GM18517 (cell line): ENCODE results near the gene RAB11B.
A peak's percentile ranks its signal among the peaks of the same experiment; 100 is the strongest.
"Not testable (repeated sequence)": the region's sequence is repeated elsewhere in the genome, so short reads cannot be mapped to it uniquely, and the experiment has no call there.

Experiments used
- ATAC-seq: cut with Tn5 transposase; IDR thresholded peaks from one replicate; pipeline ENCODE4 v1.9.1; 2021; ENCODE audit warnings: mild to moderate bottlenecking, moderate library complexity; ENCODE audit not compliant: unreplicated experiment

Gene RAB11B

DNA sequence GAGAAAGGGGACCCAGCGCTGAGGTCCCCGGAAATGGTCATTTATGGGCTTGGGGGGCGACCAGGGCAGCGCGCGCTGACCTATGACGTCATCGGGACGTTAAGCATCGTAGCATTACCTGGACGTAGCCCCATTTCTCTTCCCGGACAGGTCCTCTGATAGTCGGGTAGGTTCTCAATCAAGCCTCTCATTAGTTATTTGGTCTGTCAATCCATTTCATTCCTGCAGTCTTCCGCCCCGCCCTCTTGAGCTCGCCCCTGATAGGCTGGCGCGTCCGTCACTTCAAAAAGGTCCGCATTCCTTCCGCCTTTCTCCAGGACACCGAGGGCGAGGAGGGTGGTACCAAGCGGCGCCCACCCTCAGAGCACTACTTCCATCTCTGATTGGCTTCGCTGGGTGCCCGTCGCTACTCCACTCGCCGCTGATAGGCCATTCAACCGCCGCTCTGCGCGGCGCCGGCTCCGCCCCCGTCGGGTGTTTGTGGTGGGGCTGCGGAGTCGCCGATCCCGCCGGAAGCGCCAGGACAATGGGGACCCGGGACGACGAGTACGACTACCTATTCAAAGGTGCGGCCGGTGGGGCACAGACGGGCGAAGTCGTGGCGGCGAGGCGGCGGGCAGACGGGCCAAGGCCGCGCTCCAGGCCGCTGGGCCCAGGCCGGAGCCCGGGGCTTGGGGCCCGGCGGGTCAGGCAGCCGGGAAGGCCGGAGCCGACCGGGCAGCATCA, at the start of gene RAB11B:
Gene RAB11B, plus strand, starts transcription at position 470 of the 726 bp plus-strand sequence. Its CDS starts 57 bp downstream, at position 527.
- peak; percentile 97 for ATAC-seq

DNA sequence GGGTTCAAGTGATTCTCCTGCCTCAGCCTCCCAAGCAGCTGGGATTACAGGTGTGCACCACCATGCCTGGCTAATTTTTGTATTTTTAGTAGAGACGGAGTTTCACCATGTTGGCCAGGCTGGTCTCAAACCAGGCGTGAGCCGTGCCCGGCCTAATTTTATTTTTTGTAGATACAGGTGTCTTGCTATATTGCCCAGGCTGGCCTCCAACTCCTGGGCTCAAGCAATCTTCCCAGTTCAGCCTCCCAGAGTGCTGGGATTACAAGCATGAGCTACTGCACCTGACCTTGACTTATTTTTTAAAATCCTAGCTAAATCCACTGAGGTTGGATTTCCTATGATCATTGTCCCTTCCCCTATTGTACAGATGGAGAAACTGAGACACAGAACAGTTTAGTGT, 48.7 kb upstream of the RAB11B start:
- ATAC-seq = not testable (repeated sequence)

DNA sequence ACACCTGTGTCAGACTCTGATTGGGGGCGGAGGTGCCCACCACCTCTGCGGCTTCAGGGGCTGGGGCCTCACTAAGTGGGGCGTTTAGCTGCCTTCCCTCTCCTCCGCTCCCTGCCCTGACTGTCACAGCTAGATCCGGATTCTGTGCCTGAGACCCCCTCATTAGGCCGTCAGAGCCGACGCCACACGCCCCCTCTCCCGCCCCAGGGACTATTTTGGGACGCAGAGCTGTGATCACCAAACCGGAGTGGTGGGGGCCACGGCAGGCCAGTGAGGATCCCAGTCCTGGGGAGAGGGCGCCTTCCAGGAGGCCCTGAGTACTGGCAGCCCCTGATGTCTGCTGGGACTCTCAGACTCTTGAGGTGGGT, 47.9 kb upstream of the RAB11B start:
- no peak for ATAC-seq

DNA sequence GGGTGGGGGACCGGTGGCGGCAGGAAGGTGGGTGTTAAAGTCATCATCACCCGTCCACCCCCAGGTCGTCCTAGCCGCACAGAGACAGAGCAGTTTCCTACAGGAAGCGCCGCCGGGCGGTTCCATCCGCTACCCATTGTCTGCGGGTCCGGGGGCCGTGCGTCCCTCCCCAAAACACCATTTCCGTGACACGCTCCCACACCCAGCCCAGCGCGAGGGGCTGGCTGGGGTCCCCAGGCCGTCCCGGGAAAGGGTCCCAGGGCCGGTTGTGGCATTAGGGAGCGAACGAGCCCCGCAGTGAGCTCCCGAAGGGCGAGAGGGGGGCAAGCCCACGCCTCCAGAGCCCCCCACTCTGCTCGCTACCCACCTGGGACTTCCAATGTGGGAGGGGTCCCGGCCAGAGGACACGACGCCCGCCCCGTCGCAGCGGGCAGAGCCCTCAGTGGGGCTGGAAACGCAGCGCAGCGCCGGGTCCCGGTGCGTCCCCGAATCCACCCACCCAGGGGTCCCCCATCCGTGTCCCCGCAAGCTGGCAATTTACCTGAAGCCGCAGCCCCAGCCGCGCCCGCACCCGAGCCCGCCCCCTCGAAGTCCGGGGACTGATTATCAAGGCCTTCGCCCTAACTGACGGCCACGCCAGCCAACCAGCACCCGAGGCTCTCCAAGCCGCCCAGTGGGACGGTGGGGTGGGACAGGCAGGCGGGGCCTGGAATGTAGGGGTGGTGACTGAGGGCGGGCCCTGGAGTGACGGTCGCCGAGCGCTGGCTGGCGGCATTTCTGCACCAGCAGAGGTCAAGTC, 47.3 kb upstream of the RAB11B start, which contains the start of gene KANK3:
Gene KANK3, minus strand, starts transcription at position 579 of the 799 bp plus-strand sequence. CDS start 5,434 bp downstream, outside the sequence.
- peak; percentile 78 for ATAC-seq

DNA sequence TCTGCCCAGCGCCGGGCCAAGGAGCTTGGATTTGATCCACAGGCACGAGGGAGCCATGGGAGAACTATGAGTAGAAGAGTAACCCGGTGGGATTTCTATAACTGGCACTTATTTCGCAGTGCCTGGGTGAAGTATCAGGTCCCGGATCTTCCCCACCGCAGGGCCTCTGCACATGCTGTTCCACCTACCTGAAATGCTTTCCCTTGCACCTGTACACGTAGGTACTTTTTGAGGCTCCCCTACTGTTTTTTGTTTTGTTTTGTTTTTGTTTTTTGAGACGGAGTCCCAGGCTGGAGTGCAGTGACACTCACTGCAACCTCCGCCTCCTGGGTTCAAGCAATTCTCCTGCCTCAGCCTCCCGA, 46.7 kb upstream of the RAB11B start:
- no peak for ATAC-seq

DNA sequence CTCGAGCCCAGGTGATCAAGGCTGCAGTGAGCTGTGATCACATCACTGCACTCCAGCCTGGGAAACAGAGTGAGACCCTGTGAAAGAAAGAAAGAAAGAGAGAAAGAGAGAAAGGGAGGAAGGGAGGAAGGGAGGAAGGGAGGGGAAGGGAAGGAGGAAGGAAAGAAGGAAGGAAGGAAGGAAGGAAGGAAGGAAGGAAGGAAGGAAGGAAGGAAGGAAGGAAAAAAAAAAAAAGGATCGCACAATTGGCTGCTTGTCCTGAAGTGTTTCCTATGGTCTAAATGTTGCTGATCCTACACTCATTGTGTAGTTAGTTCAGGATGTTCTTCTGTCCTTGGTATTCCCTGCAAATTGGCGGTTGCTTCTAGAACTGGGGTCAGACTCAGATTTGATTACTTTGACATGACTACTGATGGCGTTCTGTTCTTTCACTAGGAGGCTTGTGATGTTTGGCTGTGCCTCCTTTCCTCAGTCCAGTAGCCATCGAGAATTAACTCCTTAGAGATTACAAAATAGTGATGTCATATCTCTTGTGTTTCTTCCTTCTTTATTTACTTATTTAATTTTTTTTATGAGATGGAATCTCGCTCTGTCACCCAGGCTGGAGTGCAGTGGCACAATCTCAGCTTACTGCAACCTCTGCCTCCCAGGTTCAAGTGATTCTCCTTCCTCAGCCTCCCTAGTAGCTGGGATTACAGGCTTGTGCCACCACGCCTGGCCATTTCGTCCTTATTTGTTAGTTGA, 40.4 kb upstream of the RAB11B start:
- not testable (repeated sequence) for ATAC-seq

DNA sequence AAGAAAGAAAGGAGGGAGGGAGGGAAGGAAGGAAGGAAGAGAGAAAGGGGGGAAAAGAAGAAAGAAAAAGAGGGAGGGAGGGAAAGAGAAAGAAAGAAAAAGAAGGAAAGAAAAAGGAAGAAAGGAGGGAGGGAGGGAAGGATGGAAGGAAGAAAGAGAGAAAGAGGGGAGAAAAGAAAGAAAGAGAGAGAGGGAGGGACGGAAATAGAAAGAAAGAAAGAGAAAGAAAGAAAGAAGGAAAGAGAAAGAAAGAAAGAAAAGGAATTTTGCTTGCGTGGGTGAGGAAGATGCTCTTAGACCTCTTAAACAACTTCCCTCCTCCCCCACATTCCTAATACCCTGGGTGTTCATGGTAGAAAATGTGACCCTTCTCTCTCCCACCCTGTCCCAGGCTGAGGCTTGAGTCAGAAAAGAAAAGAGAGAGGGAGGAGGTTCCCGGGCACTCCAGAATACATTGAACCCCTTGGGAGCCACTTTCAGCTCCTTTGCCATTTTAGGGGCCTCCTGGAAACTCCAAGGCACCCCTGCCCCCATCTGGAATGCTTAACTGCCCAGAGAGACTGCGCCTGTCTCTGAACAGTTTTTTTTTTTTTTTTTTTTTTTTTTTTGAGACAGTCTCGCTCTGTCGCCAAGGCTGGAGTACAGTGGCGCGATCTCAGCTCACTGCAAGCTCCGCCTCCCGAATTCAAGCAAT, 37.9 kb upstream of the RAB11B start:
- ATAC-seq = no peak

DNA sequence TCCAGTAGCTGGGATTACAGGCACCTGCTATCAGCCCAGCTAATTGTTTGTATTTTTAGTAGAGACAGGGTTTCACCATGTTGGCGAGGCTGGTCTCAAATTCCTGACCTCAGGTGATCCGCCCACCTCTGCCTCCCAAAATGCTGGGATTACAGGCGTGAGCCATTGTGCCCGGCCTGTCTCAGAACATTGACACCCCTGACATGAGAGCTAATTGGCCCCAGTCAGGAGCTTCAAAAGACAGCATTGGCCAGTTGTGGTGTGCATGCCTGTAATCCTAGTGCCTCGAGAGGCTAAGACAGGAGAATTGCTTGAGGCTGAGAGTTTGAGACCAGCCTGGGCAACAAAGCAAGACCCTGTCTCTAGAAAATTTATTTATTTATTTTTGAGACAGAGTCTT, 37.3 kb upstream of the RAB11B start:
- ATAC-seq = not testable (repeated sequence)

DNA sequence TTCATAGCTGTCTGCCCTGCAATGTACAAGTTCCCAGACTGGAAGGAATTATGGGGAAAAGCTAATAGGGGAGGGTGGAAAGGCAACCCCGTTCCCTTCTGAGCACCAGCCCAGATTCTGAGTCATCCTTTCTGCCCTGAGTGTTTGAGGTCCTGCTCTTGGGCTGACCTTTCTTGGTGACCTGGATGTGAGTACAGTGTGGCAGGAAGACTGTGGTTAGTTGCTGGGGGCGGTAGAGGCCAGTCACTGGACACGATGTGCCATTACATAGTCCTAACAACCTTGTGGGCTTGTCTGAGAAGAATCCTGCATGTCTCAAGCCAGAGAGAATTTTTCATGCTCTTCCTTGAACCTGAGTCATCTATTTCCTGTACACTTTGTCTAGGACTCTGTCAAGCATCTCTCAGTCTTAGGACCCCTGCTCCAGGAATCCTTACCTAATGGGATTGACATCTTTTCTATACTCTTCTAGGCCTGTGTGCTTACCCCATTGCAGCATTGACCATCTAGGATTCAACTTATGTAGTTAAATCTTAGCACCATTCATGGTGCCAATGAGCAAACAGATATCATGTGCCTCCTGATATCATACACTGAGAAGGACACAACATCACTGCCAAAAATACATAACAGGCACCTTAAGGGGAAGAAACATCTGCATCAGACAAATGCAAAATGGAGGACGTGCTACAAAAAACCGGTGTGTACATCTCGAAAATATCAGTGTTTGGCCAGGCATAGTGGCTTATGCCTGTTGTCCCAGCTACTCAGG, 34.3 kb upstream of the RAB11B start:
- ATAC-seq = no peak

DNA sequence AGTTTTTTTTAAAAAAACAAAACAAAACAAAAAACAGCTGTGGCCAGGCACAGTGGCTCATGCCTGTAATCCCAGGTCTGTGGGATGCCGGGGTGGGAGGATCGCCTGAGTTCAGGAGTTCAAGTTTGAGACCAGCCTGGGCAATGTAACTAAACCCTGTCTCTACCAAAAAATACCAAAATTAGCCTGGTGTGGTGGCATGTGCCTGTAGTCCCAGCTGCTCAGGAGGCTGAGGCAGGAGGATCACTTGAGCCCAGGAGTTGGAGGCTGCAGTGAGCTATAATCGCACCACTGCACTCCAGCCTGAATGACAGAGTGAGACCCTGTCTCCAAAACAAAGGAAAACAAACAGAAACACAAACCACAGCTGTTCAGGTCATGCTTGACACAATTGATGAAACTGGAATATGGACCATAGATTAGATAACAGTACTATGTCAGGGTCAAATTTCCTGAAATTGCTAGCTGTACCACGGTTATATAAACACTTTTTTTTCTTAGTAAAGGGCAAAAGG, 33.1 kb upstream of the RAB11B start:
- no peak for ATAC-seq

DNA sequence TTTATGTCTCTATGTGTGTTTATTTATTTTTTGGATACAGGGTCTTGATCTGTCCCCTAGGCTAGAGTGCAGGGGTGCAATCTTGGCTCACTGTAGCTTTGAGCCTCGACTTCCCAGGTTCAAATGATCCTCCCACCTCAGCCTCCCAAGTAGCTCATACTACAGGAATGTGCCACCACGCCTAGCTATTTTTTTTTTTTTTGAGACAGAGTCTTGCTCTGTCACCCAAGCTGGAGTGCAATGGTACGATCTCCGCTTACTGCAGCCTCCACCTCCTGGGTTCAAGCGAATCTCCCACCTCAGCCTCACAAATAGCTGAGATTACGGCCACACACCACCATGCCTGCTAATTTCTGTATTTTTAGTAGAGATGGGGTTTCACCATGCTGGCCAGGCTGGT, 31.2 kb upstream of the RAB11B start:
- ATAC-seq = no peak

DNA sequence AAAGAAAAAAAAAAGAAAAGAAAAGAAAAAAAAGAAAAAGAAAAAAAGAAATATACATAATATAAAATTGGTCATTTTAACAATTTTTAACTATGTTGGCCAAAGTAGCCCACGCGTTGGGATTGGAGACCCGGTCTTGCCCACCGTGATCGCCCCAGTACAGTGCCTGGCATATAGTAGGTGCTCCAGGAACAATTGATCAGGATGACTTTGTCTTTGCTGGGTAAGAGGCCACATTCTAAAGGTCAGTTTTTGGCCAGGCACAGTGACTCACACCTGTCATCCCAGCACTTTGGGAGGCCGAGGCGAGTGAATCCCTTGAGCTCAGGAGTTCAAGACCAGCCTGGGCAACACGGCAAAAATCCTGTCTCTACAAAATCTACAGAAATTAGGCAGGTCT, 30.0 kb upstream of the RAB11B start:
- no peak for ATAC-seq

DNA sequence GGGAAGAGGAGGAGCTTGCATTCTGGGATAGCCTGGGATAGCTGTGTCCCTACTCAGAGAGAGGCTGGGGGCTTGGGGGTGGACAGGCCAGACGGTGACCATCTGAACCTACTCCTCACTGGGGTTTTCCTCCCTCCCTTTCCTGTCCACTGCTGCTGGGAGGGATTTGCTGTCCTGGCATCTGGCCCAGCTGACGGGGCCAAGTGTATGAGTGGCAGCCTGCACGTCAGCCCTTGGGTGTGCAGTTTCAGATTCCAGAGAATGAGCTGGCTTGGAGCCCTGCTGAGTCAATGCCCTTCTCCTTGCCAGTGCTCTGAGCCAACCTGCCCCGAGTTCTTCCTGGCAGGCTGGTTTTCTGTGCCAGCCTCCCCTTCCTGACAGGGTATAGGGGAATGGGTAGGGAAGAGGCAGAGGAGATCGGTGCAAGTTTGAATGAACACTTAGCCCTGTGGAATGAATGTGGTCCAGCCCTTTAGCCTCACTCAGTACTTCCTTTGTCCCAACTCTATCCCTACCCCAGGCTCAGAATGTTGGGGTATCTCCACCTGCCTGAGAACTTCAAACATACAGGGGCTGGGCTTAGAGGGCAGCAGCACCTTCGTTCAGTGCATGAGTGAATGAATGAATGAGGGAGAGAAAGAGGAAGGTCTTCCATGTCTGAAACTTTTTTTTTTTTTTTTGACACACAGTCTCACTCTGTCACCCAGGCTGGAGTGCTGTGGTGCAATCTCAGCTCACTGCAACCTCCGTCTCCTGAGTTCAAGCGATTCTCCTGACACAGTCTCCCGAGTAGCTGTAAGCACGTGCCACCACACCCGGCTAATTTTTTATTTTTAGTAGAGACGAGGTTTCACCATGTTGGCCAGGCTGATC, 28.0 kb upstream of the RAB11B start:
- no peak for ATAC-seq

DNA sequence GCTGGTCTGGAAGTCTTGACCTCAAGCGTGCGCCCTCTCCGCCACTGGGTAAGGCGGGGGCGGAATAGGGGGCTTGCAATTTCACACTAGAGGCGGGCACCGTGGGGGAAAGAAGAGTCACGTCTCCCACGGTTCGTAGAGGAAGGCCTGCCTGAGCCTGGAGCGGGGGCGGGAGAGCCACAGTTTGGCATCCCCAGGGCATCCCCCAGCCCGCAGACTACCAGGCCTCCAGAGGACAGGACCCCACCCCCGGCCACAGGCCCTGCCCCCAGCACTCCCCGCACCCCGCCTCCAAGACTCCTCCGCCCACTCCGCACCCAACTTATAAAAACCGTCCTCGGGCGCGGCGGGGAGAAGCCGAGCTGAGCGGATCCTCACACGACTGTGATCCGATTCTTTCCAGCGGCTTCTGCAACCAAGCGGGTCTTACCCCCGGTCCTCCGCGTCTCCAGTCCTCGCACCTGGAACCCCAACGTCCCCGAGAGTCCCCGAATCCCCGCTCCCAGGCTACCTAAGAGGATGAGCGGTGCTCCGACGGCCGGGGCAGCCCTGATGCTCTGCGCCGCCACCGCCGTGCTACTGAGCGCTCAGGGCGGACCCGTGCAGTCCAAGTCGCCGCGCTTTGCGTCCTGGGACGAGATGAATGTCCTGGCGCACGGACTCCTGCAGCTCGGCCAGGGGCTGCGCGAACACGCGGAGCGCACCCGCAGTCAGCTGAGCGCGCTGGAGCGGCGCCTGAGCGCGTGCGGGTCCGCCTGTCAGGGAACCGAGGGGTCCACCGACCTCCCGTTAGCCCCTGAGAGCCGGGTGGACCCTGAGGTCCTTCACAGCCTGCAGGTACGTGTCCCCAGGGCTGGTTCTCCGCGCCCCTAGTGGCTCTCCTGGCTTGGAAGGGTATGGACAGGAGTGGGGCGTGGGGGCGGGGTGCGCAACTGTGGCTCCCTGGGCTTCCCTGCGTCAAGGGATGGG, 26.1 kb upstream of the RAB11B start, which contains the start of gene ANGPTL4:
Gene ANGPTL4, plus strand, starts transcription at position 353 of the 969 bp plus-strand sequence. Its CDS starts 167 bp downstream, at position 520.
- no peak for ATAC-seq

DNA sequence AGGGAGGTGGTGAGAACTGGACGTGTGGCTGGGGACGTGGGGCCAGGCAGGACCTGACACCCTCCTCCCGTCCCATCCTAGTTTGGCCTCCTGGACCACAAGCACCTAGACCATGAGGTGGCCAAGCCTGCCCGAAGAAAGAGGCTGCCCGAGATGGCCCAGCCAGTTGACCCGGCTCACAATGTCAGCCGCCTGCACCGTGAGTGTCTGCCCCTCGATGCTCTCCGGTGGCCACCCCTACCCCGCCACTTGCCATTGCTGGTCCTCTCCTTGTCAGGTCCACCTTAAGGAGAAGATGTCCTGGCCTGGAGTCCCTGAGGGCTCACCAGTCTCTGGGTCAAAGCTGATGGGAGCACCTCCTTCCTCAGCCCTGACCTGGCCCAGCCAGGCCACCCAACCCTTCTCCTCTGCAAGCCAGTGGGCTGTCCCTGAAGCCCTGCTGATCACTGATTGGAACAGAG, 24.0 kb upstream of the RAB11B start:
- no peak for ATAC-seq

DNA sequence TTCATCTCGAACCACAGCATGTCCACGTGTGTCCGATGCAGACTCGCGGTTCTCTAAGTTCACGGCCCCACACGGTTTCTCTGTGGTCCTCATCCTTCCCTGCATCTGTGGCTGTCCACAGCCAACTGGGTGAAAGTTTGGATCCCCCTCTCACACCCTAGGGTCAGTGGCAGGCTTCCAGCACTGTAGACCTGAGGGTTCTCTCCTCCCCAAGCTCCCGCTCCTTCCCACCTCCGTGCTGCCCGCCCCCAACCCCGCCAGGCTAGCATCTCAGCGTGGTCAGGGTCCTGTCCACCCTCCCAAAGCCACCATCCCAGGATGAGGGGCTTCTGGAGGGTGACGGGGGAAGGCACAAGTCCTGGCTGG, 23.2 kb upstream of the RAB11B start:
- no peak for ATAC-seq

DNA sequence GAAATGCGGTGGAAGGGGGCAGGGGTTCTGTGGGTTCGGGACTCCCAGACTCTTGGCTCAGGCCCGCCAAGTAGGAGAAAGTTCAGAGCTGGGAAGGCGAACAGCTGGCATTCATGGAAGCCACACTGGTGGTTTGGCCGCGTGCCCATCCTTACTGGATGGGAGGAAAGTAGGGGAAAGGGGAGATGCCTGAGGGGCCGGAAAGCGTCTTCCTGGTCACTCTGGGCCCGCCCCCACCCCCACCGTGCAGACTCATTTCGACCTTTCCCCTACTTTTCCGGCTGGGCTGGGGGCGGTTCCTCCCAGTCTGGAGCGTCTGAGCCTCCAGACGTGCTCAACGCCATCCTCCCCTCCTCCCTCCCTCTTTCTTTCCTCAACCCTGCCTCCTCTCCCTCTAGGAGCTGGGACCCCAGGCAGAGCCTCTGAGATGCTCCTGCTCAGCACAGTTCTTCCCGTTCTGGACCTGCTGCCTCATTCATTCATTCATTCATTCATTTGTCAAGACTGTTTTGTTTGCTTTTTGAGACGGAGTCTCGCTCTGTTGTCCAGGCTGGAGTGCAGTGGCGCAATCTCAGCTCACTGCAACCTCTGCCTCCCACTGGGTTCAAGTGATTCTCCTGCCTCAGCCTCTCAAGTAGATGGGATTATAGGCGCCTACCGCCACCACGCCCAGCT, 22.7 kb upstream of the RAB11B start:
- no peak for ATAC-seq
